Left lung (tissue), 10 donors: Measurements from ENCODE around the gene ENTPD5. TPM values are rescaled to one million over a fixed set of nuclear protein-coding genes. Genes with fewer than 3 reads are reported as not detected.

Source experiments
- ATAC-seq: fragments of 200-7000 bp; cut with Tn5 transposase; one replicate; pipeline ENCODE4 v1.9.1; 2020; ENCODE audit warnings: moderate library complexity
- DNase-seq, 4 donors: peaks; one replicate each; pipeline ENCODE4 v3.0.0-alpha.2; 2013 to 2020
- H3K27ac ChIP-seq, 2 donors: fragments of 200-600 bp; sonication (generic) in 1 of 2; one replicate each; pipeline versions ENCODE4 v1.5.0 to v1.8.0; 2020 to 2021
- H3K27me3 ChIP-seq, 2 donors: fragments of 200-600 bp; sonication (generic) in 1 of 2; one replicate each; pipeline versions ENCODE4 v1.5.0 to v1.8.0; 2020 to 2021
- H3K36me3 ChIP-seq, 2 donors: fragments of 200-600 bp; sonication (generic) in 1 of 2; one replicate each; pipeline versions ENCODE4 v1.5.0 to v1.8.0; 2020 to 2021
- H3K4me1 ChIP-seq, 2 donors: fragments of 200-600 bp; one replicate each; pipeline ENCODE4 v1.8.0; 2021
- H3K4me3 ChIP-seq, 2 donors: fragments of 200-600 bp; sonication (generic) in 1 of 2; one replicate each; pipeline versions ENCODE4 v1.5.0 to v1.8.0; 2020 to 2021; ENCODE audit warnings: mild to moderate bottlenecking in 1 of 2
- H3K9me3 ChIP-seq, 2 donors: fragments of 200-600 bp; sonication (generic) in 1 of 2; one replicate each; pipeline versions ENCODE4 v1.5.0 to v1.8.0; 2020 to 2021
- intact Hi-C, 2 donors: fragments of 100-400 bp; cut with DNase I; formaldehyde crosslinking; loops; one replicate each; pipeline versions ENCODE4 v1.11.2 to v1.14.2; 2022
- polyA plus RNA-seq, 6 donors: library from polyadenylated mRNA; unstranded; fragments of 120-200 nt; gene quantifications; one replicate each; pipeline ENCODE4 v1.2.1, GENCODE V29; 2013; ENCODE audit not compliant: insufficient read length in 6 of 6
- total RNA-seq, 2 donors: library from RNA; stranded (reverse); fragmentation: NEBNext Ultra II Directional; extraction: Animal tissue kit (Norgen Biotek cat#: 25700); gene quantifications; one replicate each; pipeline ENCODE4 v1.2.1, GENCODE V29; 2021
- TF ChIP-seq, protein P1 (sequence below), 2 donors: fragments of 200-600 bp; sonication (generic) in 1 of 2; IDR thresholded peaks; one replicate each; pipeline versions ENCODE4 v1.5.0 to v1.8.0; 2021; ENCODE audit warnings: antibody characterized with exemption in 2 of 2
- donor health status: DM: no; HTN: yes; CAD: no.
- donor health status: DM: no; HTN: no; CAD: no.

The ENTPD5 gene
- total and polyA plus RNA-seq, 8 donors: 16.0 to 18.7 (median 17.9) TPM

- TF ChIP-seq, protein P1, sequence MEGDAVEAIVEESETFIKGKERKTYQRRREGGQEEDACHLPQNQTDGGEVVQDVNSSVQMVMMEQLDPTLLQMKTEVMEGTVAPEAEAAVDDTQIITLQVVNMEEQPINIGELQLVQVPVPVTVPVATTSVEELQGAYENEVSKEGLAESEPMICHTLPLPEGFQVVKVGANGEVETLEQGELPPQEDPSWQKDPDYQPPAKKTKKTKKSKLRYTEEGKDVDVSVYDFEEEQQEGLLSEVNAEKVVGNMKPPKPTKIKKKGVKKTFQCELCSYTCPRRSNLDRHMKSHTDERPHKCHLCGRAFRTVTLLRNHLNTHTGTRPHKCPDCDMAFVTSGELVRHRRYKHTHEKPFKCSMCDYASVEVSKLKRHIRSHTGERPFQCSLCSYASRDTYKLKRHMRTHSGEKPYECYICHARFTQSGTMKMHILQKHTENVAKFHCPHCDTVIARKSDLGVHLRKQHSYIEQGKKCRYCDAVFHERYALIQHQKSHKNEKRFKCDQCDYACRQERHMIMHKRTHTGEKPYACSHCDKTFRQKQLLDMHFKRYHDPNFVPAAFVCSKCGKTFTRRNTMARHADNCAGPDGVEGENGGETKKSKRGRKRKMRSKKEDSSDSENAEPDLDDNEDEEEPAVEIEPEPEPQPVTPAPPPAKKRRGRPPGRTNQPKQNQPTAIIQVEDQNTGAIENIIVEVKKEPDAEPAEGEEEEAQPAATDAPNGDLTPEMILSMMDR (IDR thresholded peaks at IDR 0.05): no peak
- H3K27ac ChIP-seq: no peak overlapping the region
- no peaks in the 10 kb centered on the region for H3K4me1 ChIP-seq
- ATAC-seq (no peak), DNase-seq (no peak)
- H3K27me3 ChIP-seq: no peaks in the 10 kb centered on the region
- peaks cover 0 to 49% of the 10 kb centered on the region in 2 donors for H3K36me3 ChIP-seq
- no peak overlapping the region for H3K4me3 ChIP-seq
- intact Hi-C loops: no loop called here
- H3K9me3 ChIP-seq: no peaks in the 10 kb centered on the region
Measured at GRCh38 chr14:73977896-73978295, 41.2 kb downstream of the ENTPD5 start.

GRCh38 chr14:73976125-73976524, 43.0 kb downstream of the ENTPD5 start:
- TF ChIP-seq, protein P1 (IDR thresholded peaks at IDR 0.05): no peak
- Histone ChIP-seq H3K36me3 (peaks cover 0 to 48% of the 10 kb centered on the region in 2 donors), H3K4me3 (no peak overlapping the region), H3K27me3 (no peaks in the 10 kb centered on the region), H3K27ac (no peak overlapping the region), H3K9me3 (no peaks in the 10 kb centered on the region), H3K4me1 (no peaks in the 10 kb centered on the region)
- DNase-seq (no peak), ATAC-seq (no peak)
- intact Hi-C loops: no loop called here

GRCh38 chr14:73973497-73973896, 45.6 kb downstream of the ENTPD5 start:
- intact Hi-C loops: no loop called here
- H3K9me3 ChIP-seq: no peaks in the 10 kb centered on the region
- no peak for DNase-seq
- no peak overlapping the region for H3K27ac ChIP-seq
- ATAC-seq: no peak
- TF ChIP-seq, protein P1 (IDR thresholded peaks at IDR 0.05): no peak
- no peaks in the 10 kb centered on the region for H3K27me3 ChIP-seq
- H3K36me3 ChIP-seq: peaks cover 0 to 74% of the 10 kb centered on the region in 2 donors
- H3K4me3 ChIP-seq: no peak overlapping the region
- H3K4me1 ChIP-seq: no peaks in the 10 kb centered on the region

DNA sequence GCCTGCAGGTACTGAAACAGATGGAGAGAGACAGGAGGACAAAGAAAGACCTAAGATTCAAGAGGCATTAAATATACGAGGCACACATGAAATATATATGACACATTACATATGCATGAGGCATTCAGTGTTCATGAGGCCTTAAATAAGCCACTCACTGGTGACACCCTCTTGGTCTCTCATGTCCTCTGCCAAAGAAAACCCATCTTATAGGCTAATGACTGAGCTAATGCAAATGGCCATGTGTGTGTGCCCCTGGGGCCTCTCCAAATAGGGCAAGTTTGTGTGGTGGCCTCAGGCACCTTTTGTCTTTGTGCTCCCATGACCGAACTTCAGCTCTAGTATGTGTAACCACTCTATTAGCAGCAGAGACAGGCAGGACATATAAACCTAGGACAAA, 50.2 kb downstream of the ENTPD5 start:
- Histone ChIP-seq H3K36me3 (peaks cover 0 to 77% of the 10 kb centered on the region in 2 donors), H3K27ac (no peak overlapping the region), H3K4me1 (no peaks in the 10 kb centered on the region), H3K4me3 (no peak overlapping the region), H3K9me3 (no peaks in the 10 kb centered on the region), H3K27me3 (no peaks in the 10 kb centered on the region)
- DNase-seq (no peak), ATAC-seq (no peak)
- TF ChIP-seq, protein P1 (IDR thresholded peaks at IDR 0.05): no peak
- intact Hi-C loops: no loop called here

DNA sequence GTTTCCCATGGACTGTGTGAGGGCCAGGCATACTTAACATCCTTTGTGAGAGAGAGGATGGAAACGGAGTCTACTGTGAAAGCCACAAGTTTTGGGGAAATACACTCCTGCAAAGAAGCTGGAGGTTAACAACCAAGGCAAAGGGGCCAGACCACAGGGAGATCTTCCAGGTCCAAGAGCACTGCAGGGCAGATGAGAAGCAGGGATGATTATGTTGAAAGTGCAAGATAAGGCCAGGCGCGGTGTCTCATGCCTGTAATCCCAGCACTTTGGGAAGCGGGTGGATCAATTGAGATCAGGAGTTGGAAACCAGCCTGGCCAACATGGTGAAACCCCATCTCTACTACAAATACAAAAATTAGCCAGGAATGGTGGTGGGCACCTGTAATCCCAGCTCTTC, 53.9 kb downstream of the ENTPD5 start:
- Histone ChIP-seq H3K4me3 (no peak overlapping the region), H3K36me3 (peaks cover 0 to 81% of the 10 kb centered on the region in 2 donors), H3K4me1 (no peaks in the 10 kb centered on the region), H3K27ac (no peak overlapping the region), H3K27me3 (no peaks in the 10 kb centered on the region), H3K9me3 (no peaks in the 10 kb centered on the region)
- DNase-seq (no peak), ATAC-seq (no peak)
- TF ChIP-seq, protein P1 (IDR thresholded peaks at IDR 0.05): no peak
- intact Hi-C loops: no loop called here
